Ishikawa (cell line): Measurements from ENCODE around the gene GNA15.

Source experiments
- CEBPB ChIP-seq: IDR thresholded peaks from 2 replicates; pipeline ENCODE4 v1.6.1; 2012
- CREB1 ChIP-seq: IDR thresholded peaks from 2 replicates; pipeline ENCODE4 v1.6.1; 2012; ENCODE audit warnings: low read depth
- EGR1 ChIP-seq: IDR thresholded peaks from 2 replicates; pipeline ENCODE4 v1.6.1; 2012
- EP300 ChIP-seq: IDR thresholded peaks from 2 replicates; pipeline ENCODE4 v1.6.1; 2012; ENCODE audit warnings: borderline replicate concordance
- FOXM1 ChIP-seq: IDR thresholded peaks from 2 replicates; pipeline ENCODE4 v1.6.1; 2012; ENCODE audit warnings: low read depth, borderline replicate concordance
- NFIC ChIP-seq: IDR thresholded peaks from 2 replicates; pipeline ENCODE4 v1.6.1; 2012
- RAD21 ChIP-seq: IDR thresholded peaks from 2 replicates; pipeline ENCODE4 v1.6.1; 2012; ENCODE audit warnings: low read depth
- TAF1 ChIP-seq: IDR thresholded peaks from 2 replicates; pipeline ENCODE4 v1.6.1; 2012; ENCODE audit warnings: low read depth, mild to moderate bottlenecking
- TCF12 ChIP-seq: IDR thresholded peaks from 2 replicates; pipeline ENCODE4 v1.6.1; 2012; ENCODE audit warnings: low read depth
- TEAD4 ChIP-seq: IDR thresholded peaks from 2 replicates; pipeline ENCODE4 v1.6.1; 2012
- USF1 ChIP-seq: IDR thresholded peaks from 2 replicates; pipeline ENCODE4 v1.6.1; 2012
- YY1 ChIP-seq: IDR thresholded peaks from 2 replicates; pipeline ENCODE4 v1.6.1; 2012; ENCODE audit warnings: low read depth
- TF ChIP-seq, protein P1 (sequence below): IDR thresholded peaks from 2 replicates; pipeline ENCODE4 v1.6.1; 2012
- TF ChIP-seq, protein P2 (sequence below): IDR thresholded peaks from 2 replicates; pipeline ENCODE4 v1.6.1; 2012; ENCODE audit warnings: low read depth, mild to moderate bottlenecking

DNA sequence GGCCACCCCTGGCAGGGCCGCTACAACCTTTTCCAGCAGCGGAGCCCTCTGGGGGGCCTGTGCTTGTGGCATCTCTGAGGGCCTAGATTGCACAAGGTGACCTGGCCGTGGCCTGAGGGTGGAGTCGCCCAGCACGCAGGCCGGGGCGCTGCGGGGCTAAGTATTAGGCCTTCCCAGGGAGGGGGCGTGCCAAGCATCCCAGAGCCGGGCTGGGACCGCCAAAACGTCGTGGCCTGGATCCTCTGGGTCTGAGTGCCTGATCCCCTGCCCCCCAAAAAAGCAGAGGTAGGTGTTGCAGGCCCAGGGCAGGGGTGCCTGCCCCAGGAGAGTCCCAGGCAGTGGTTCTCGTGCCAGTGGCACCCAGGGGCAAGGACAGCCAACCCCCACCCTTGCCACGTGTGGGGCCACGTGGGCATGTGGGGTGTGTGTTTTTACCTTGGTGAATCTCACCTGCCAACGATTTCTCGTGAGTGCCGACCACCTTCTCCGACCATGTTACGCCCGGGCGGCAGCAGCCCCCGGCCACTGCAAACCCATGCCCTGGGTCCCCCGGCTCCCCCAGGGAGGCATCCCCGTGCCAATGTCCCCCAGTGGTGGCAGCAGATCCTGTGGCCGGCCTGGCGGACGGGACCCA lies 12.6 kb upstream of the GNA15 start:
- no peak for TF ChIP-seq CREB1
- TF ChIP-seq NFIC = no peak
- TF ChIP-seq, protein P1, sequence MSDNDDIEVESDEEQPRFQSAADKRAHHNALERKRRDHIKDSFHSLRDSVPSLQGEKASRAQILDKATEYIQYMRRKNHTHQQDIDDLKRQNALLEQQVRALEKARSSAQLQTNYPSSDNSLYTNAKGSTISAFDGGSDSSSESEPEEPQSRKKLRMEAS = no peak
- no peak for TF ChIP-seq CEBPB
- no peak for TF ChIP-seq EGR1
- TF ChIP-seq TEAD4 = no peak
- TF ChIP-seq RAD21 = no peak
- no peak for TF ChIP-seq FOXM1
- TF ChIP-seq TCF12 = no peak
- TF ChIP-seq, protein P2, sequence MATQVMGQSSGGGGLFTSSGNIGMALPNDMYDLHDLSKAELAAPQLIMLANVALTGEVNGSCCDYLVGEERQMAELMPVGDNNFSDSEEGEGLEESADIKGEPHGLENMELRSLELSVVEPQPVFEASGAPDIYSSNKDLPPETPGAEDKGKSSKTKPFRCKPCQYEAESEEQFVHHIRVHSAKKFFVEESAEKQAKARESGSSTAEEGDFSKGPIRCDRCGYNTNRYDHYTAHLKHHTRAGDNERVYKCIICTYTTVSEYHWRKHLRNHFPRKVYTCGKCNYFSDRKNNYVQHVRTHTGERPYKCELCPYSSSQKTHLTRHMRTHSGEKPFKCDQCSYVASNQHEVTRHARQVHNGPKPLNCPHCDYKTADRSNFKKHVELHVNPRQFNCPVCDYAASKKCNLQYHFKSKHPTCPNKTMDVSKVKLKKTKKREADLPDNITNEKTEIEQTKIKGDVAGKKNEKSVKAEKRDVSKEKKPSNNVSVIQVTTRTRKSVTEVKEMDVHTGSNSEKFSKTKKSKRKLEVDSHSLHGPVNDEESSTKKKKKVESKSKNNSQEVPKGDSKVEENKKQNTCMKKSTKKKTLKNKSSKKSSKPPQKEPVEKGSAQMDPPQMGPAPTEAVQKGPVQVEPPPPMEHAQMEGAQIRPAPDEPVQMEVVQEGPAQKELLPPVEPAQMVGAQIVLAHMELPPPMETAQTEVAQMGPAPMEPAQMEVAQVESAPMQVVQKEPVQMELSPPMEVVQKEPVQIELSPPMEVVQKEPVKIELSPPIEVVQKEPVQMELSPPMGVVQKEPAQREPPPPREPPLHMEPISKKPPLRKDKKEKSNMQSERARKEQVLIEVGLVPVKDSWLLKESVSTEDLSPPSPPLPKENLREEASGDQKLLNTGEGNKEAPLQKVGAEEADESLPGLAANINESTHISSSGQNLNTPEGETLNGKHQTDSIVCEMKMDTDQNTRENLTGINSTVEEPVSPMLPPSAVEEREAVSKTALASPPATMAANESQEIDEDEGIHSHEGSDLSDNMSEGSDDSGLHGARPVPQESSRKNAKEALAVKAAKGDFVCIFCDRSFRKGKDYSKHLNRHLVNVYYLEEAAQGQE = no peak
- TF ChIP-seq USF1 = no peak
- no peak for TF ChIP-seq YY1
- no peak for TF ChIP-seq EP300
- no peak for TF ChIP-seq TAF1
